Measurements from ENCODE around the gene CHD6. TPM values are rescaled to one million over a fixed set of nuclear protein-coding genes. Genes with fewer than 3 reads are reported as not detected.

CHD6 gene
- total and polyA plus RNA-seq, 2 of the 13 experiments (the other 11 are each of a cell fraction or from before 2014, with no cell fraction given), result 14.4 to 52.0 TPM

DNA sequence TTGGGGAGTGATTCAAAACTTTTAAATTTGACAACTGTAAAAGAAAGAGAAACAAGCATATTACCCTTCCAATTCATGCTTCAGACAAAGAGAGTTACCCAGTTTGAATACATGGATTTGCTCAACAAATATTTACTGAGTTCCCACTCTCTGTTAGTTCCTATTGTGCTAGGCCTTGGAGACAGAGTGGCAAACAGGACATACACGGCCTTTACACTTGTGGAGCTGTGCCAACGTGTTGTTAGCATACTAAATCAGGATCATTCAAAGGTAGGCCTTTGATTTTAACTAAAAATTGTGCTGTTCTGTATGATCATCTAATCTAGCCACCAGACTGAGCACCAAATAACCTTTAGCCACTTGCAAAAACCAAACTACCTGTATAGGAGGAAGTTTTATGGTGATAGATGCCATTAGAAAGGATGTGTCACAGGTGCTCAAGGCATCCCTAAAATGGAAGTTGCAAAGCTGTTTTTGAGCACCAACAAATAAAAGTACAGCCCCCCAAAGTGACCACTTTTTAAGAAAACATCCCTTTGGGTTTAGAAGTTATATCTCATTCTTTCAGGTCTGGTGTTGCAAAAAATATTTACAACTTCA is 84.5 kb downstream of the CHD6 start (continued):
- TF ChIP-seq, protein P1, sequence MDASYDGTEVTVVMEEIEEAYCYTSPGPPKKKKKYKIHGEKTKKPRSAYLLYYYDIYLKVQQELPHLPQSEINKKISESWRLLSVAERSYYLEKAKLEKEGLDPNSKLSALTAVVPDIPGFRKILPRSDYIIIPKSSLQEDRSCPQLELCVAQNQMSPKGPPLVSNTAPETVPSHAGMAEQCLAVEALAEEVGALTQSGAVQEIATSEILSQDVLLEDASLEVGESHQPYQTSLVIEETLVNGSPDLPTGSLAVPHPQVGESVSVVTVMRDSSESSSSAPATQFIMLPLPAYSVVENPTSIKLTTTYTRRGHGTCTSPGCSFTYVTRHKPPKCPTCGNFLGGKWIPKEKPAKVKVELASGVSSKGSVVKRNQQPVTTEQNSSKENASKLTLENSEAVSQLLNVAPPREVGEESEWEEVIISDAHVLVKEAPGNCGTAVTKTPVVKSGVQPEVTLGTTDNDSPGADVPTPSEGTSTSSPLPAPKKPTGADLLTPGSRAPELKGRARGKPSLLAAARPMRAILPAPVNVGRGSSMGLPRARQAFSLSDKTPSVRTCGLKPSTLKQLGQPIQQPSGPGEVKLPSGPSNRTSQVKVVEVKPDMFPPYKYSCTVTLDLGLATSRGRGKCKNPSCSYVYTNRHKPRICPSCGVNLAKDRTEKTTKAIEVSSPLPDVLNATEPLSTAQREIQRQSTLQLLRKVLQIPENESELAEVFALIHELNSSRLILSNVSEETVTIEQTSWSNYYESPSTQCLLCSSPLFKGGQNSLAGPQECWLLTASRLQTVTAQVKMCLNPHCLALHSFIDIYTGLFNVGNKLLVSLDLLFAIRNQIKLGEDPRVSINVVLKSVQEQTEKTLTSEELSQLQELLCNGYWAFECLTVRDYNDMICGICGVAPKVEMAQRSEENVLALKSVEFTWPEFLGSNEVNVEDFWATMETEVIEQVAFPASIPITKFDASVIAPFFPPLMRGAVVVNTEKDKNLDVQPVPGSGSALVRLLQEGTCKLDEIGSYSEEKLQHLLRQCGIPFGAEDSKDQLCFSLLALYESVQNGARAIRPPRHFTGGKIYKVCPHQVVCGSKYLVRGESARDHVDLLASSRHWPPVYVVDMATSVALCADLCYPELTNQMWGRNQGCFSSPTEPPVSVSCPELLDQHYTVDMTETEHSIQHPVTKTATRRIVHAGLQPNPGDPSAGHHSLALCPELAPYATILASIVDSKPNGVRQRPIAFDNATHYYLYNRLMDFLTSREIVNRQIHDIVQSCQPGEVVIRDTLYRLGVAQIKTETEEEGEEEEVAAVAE (CRISPR knock-in tag; IDR thresholded peaks at IDR 0.05; ENCODE audit: borderline replicate concordance), result peak; percentile 69
- TF ChIP-seq ARNT (IDR thresholded peaks at IDR 0.05) (no peak), ZNF598 (CRISPR knock-in tag; IDR thresholded peaks at IDR 0.05; ENCODE audit: borderline replicate concordance) (no peak), MED13 (CRISPR knock-in tag; IDR thresholded peaks at IDR 0.05) (0 out of 2 replicates have a peak, but pooled peaks have one; percentile 16), ZNF431 (CRISPR knock-in tag; IDR thresholded peaks at IDR 0.05; ENCODE audit: borderline replicate concordance, low read depth) (peak; percentile 59; the same call in 1 of the 2 replicates), SPEN (CRISPR knock-in tag; IDR thresholded peaks at IDR 0.05; ENCODE audit: low read depth) (no peak; the same call in 1 of the 2 replicates), ZBTB8A (CRISPR knock-in tag; IDR thresholded peaks at IDR 0.05; ENCODE audit: borderline replicate concordance, low read depth) (no peak), ZNF660 (CRISPR knock-in tag; IDR thresholded peaks at IDR 0.05; ENCODE audit: borderline replicate concordance, low read depth) (no peak), PHF20 (CRISPR knock-in tag; IDR thresholded peaks at IDR 0.05) (no peak), NCOR1 (IDR thresholded peaks at IDR 0.05; ENCODE audit: borderline replicate concordance, low read length) (peak; percentile 59; the same call in 1 of the 2 replicates), TEAD2 (CRISPR knock-in tag; IDR thresholded peaks at IDR 0.05) (no peak), ZNF230 (CRISPR knock-in tag; IDR thresholded peaks at IDR 0.05) (no peak), GATA4 (IDR thresholded peaks at IDR 0.05; ENCODE audit: borderline replicate concordance, low read depth) (no peak), ZNF350 (CRISPR knock-in tag; IDR thresholded peaks at IDR 0.05; ENCODE audit: borderline replicate concordance, low read depth) (no peak), ATM (IDR thresholded peaks at IDR 0.05; ENCODE audit: borderline replicate concordance) (no peak), RARG (CRISPR knock-in tag; IDR thresholded peaks at IDR 0.05; ENCODE audit: low read depth) (no peak)
- TF ChIP-seq, protein P2, sequence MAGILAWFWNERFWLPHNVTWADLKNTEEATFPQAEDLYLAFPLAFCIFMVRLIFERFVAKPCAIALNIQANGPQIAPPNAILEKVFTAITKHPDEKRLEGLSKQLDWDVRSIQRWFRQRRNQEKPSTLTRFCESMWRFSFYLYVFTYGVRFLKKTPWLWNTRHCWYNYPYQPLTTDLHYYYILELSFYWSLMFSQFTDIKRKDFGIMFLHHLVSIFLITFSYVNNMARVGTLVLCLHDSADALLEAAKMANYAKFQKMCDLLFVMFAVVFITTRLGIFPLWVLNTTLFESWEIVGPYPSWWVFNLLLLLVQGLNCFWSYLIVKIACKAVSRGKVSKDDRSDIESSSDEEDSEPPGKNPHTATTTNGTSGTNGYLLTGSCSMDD (CRISPR knock-in tag; IDR thresholded peaks at IDR 0.05), result no peak
- TF ChIP-seq, protein P3, sequence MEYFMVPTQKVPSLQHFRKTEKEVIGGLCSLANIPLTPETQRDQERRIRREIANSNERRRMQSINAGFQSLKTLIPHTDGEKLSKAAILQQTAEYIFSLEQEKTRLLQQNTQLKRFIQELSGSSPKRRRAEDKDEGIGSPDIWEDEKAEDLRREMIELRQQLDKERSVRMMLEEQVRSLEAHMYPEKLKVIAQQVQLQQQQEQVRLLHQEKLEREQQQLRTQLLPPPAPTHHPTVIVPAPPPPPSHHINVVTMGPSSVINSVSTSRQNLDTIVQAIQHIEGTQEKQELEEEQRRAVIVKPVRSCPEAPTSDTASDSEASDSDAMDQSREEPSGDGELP (IDR thresholded peaks at IDR 0.05; ENCODE audit: borderline replicate concordance, low read depth), result no peak
- TF ChIP-seq, protein P4, sequence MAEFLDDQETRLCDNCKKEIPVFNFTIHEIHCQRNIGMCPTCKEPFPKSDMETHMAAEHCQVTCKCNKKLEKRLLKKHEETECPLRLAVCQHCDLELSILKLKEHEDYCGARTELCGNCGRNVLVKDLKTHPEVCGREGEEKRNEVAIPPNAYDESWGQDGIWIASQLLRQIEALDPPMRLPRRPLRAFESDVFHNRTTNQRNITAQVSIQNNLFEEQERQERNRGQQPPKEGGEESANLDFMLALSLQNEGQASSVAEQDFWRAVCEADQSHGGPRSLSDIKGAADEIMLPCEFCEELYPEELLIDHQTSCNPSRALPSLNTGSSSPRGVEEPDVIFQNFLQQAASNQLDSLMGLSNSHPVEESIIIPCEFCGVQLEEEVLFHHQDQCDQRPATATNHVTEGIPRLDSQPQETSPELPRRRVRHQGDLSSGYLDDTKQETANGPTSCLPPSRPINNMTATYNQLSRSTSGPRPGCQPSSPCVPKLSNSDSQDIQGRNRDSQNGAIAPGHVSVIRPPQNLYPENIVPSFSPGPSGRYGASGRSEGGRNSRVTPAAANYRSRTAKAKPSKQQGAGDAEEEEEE (CRISPR knock-in tag; IDR thresholded peaks at IDR 0.05; ENCODE audit: borderline replicate concordance), result no peak
- TF ChIP-seq, protein P5, sequence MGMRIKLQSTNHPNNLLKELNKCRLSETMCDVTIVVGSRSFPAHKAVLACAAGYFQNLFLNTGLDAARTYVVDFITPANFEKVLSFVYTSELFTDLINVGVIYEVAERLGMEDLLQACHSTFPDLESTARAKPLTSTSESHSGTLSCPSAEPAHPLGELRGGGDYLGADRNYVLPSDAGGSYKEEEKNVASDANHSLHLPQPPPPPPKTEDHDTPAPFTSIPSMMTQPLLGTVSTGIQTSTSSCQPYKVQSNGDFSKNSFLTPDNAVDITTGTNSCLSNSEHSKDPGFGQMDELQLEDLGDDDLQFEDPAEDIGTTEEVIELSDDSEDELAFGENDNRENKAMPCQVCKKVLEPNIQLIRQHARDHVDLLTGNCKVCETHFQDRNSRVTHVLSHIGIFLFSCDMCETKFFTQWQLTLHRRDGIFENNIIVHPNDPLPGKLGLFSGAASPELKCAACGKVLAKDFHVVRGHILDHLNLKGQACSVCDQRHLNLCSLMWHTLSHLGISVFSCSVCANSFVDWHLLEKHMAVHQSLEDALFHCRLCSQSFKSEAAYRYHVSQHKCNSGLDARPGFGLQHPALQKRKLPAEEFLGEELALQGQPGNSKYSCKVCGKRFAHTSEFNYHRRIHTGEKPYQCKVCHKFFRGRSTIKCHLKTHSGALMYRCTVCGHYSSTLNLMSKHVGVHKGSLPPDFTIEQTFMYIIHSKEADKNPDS (CRISPR knock-in tag; IDR thresholded peaks at IDR 0.05), result peak; percentile 59; the same call in 1 of the 2 replicates

All from HepG2 (cell line).